Kidney epithelial cell (primary cell): ENCODE measurements around the gene LRRC45. TPM values are rescaled to one million over a fixed set of nuclear protein-coding genes. Genes with fewer than 3 reads are reported as not detected.
"Not testable (repeated sequence)": the region's sequence is repeated elsewhere in the genome, so short reads cannot be mapped to it uniquely, and the experiment has no call there.

ENCODE experiments used
- DNase-seq: peaks from one replicate; pipeline ENCODE4 v3.0.0-alpha.2; 2010; ENCODE audit warnings: low read depth
- H3K27me3 ChIP-seq: 2 replicates; pipeline ENCODE4 v1.6.0; 2011; ENCODE audit warnings: low read length; ENCODE audit not compliant: control insufficient read depth, insufficient read depth
- H3K36me3 ChIP-seq: 2 replicates; pipeline ENCODE4 v1.5.1; 2011; ENCODE audit warnings: low read length; ENCODE audit not compliant: control insufficient read depth, insufficient read depth
- H3K4me3 ChIP-seq: 2 replicates; pipeline ENCODE4 v1.5.1; 2011; ENCODE audit warnings: low read depth, mild to moderate bottlenecking, control low read depth, low read length
- total RNA-seq: library from RNA; depleted of rRNA; stranded (reverse); fragments of >200 nt; gene quantifications from 2 replicates; pipeline ENCODE4 v1.2.3, GENCODE V29; 2015
- TF ChIP-seq, protein P1 (sequence below): IDR thresholded peaks from 2 replicates; pipeline ENCODE4 v1.5.1; 2011; ENCODE audit warnings: mild to moderate bottlenecking, moderate library complexity, low read length, control low read depth, inconsistent platforms; ENCODE audit not compliant: insufficient read depth, poor library complexity, severe bottlenecking

LRRC45 gene
- total RNA-seq, 1 donor from 2014 or later: 16.1 TPM

DNA sequence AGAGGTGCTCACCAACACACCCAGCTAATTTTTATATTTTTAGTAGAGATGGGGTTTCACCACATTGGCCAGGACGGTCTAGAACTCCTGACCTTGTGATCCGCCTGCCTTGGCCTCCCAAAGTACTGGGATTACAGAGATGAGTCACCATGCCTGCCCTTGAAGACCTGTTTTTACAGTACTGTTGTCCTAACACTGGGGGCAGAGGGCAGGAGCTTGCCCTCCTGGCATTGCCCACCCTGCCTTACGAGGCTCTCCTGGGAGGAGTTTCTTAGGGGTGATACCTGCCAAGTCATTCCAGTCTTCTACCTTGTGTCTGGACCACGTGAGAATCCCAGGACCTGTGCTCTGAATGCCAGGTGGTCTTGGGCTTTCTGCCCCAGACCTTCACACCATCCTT, 43.0 kb upstream of the LRRC45 start:
- Histone ChIP-seq H3K4me3 (no peak overlapping the region), H3K27me3 (peaks cover 2% of the 10 kb centered on the region), H3K36me3 (no peaks in the 10 kb centered on the region)
- TF ChIP-seq, protein P1, sequence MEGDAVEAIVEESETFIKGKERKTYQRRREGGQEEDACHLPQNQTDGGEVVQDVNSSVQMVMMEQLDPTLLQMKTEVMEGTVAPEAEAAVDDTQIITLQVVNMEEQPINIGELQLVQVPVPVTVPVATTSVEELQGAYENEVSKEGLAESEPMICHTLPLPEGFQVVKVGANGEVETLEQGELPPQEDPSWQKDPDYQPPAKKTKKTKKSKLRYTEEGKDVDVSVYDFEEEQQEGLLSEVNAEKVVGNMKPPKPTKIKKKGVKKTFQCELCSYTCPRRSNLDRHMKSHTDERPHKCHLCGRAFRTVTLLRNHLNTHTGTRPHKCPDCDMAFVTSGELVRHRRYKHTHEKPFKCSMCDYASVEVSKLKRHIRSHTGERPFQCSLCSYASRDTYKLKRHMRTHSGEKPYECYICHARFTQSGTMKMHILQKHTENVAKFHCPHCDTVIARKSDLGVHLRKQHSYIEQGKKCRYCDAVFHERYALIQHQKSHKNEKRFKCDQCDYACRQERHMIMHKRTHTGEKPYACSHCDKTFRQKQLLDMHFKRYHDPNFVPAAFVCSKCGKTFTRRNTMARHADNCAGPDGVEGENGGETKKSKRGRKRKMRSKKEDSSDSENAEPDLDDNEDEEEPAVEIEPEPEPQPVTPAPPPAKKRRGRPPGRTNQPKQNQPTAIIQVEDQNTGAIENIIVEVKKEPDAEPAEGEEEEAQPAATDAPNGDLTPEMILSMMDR: no peak
- no peak for DNase-seq

GRCh38 chr17:81980707-81981343, 42.3 kb upstream of the LRRC45 start:
- no peak for DNase-seq

GRCh38 chr17:81981511-81981910, 41.6 kb upstream of the LRRC45 start:
- H3K4me3 ChIP-seq, DNase-seq, H3K36me3 ChIP-seq, H3K27me3 ChIP-seq: not testable (repeated sequence)

More at GRCh38 chr17:81980707-81981343, 42.3 kb upstream of the LRRC45 start:
- no peaks in the 10 kb centered on the region for H3K36me3 ChIP-seq
- peaks cover 2% of the 10 kb centered on the region for H3K27me3 ChIP-seq
- TF ChIP-seq, protein P1: no peak
- no peak overlapping the region for H3K4me3 ChIP-seq

GRCh38 chr17:81983011-81983638, 40.0 kb upstream of the LRRC45 start:
- Histone ChIP-seq H3K36me3 (no peaks in the 10 kb centered on the region), H3K27me3 (no peaks in the 10 kb centered on the region), H3K4me3 (no peak overlapping the region)
- TF ChIP-seq, protein P1: no peak
- DNase-seq: no peak

DNA sequence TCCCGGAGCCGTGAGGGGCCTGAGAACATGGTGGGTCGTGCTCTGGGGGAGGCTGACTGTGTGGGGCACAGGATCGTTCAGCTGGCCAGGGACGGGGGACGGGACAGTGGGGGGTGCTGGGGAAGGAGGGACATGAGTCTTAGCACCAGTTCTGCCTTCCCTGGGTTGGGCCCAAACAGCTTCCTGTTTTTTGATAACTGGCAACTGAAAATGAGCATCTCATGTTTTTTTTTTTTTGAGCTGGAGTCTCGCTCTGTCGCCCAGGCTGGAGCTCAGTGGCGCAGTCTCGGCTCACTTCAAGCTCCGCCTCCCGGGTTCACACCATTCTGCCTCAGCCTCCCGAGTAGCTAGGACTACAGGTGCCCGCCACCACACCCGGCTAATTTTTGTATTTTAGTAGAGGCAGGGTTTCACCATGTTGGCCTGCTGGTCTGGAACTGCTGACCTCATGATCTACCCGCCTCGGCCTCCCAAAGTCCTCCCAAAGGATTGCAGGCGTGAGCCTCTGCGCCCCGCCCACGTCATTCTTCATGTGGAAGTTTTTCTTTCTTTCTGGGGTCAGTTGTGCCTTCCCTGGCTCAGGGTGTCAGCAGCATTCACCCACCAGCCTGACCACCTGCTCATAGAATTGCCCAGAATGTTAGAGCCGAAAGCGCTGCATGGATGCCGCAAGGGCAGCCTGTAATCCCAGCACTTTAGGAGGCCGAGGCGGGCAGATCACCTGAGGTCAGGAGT, 39.3 kb upstream of the LRRC45 start:
- TF ChIP-seq, protein P1: no peak
- Histone ChIP-seq H3K27me3 (no peaks in the 10 kb centered on the region), H3K4me3 (no peak overlapping the region), H3K36me3 (no peaks in the 10 kb centered on the region)
- DNase-seq: no peak

GRCh38 chr17:81984773-81985410, 38.2 kb upstream of the LRRC45 start:
- H3K36me3 ChIP-seq: peaks cover 2% of the 10 kb centered on the region
- DNase-seq: no peak
- TF ChIP-seq, protein P1: no peak
- H3K4me3 ChIP-seq: no peak overlapping the region
- H3K27me3 ChIP-seq: no peaks in the 10 kb centered on the region
